ENCODE measurements around the gene AQP5.

The AQP5 gene

DNA sequence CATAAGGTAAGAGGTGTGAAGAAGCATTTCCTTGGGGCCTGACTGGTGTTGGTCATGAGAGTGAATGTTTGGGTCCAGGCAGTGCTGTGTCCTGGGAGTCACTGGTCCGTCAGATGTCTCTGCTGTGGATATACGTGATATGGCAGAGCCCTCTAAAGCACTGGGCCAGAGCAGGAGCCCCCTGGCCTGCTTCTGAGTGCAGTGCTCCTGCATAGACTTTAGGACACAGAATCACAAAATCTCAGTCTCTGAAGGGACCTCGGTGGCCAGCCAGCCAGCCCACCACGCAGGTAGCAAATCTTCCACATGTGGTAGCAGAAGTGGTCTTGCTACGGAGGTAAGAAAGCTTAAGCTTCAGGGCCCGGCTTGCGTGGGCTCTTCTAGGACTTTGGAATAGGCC is 29.6 kb upstream of the AQP5 start:
- in situ Hi-C loops (cut with MboI; ENCODE audit: low sequenced_read_pairs): no loop called here

DNA sequence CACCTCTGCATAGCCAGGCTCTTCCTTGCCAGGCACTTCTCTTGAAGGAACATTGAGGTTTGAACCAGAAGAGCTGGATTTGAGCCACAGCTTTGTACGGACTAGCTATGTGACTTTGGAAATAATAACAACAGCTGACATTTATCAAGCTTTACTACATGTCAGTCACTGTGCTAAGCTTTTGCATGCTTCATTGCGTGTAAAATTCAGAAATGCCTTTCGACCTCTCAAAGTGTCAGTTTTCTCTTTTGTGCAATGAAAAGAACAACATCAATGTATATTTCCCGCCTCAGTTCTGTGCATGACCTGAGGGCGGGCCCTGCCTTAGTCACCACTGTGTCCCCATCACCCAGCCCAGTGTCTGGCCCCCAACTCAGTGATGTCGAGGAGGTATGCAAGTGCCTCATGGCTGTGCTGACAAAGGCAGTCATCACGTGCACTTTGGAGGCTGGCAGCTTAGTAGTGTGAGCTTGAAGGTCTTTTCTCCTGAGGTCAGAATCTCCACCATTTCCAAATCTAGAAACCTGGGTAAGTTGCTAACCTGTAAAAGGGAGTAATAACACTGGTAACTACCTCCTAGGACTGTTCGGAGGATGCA is 29.0 kb upstream of the AQP5 start:
- in situ Hi-C loops (cut with MboI; ENCODE audit: low sequenced_read_pairs): no loop called here

DNA sequence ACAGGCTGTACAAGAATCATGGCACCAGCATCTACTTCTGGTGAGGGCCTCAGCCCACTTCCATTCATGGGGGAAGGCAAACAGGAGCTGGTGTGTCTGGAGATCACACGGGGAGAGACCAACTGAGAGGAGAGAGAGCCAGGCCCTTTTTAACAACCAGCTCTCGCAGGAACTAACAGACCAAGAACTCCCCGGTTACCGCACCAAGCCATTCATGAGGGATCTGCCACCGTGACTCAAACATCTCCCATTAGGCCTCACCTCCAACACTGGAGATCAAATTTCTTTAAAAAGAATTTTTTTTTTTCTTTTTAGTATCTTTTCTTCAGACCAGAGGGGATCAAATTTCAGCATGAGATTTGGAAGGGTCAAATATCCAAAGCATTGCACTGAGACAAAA is 27.9 kb upstream of the AQP5 start:
- in situ Hi-C loops (cut with MboI; ENCODE audit: low sequenced_read_pairs): no loop called here

DNA sequence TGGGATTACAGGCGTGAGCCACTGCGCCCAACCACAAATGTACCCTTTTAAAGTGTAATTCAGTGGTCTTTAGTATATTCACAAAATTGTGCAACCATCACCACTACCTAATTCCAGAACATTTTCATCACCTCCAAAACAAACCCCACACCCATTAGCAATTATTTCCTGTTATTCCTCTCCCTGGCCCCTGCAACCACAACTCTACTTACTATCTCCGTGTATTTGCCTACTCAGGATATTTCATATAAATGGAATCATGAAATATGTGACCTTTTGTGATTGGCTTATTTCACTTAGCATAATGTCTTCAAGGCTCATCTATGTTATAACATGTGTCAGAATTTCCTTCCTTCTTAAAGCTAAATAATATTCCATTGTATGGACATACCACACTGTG is 27.2 kb upstream of the AQP5 start:
- in situ Hi-C loops (cut with MboI; ENCODE audit: low sequenced_read_pairs): no loop called here

DNA sequence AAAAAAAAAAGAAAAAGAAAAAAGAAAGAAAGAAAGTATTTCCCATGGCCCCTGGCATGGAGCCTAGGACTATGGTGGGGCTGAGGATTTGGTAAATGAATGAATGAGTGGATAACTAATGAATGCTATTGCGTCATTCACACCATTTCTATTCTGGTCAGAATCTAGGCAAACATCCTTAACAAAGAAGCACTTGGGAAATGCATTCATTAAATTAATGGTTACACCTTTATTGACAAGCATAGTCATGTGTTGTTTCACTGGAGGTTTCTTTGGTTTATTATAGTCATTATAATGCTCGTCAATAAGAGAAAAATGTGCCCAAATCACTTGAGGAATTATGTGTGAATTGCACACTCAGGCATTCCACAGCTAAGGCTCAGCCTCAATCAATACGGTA is 24.7 kb upstream of the AQP5 start:
- in situ Hi-C loops (cut with MboI; ENCODE audit: low sequenced_read_pairs): no loop called here

DNA sequence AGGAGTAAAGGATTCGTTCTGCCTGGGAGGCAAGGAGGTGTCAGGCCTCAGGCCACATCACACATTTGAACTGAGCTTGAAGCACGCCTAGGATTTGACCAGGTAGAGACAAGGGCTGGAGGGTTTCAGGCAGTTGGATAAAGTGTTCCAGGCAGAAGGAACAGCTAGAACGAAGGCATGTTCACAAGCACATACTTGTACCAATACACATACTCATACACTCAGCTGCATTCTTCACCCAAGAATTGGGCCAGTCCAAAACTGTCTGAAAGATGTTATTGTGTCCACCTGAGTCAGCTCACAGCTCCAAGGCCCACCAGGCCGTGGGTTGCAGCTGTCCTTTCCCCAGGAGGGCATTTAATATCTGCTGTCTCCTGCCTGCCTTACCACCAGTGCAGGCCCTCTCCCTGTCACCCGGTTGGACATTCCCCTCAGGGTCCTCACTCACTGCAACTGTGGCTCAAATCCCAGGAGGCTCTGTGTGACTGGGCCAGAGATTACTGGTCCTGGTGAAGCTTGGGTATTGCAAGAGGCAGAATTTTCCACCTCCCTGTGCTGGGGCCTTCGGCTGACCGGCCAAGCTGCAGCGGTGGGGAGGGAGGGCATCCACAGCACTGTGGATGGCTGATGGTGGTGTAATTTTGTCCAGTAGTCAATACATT is 23.9 kb upstream of the AQP5 start:
- in situ Hi-C loops (cut with MboI; ENCODE audit: low sequenced_read_pairs): no loop called here

DNA sequence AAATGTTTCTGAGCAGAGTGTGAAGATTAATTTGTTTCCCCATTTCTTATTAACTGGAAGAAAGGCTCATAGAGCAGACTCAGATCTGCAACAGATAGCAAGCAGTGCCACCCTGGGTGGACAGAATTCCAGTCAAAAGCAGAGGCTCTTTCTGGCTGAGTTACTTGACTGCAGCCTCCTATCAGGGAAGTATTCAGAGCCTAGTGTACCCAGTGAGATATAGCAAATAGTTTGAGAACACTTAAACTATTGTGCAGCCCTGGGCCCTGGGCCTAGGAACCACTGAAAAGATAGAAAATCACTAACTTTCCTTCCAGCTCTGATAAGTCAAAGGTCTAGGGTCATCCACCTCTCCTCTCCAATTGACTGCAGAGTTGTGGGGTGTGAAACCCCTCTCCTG is 22.4 kb upstream of the AQP5 start:
- in situ Hi-C loops (cut with MboI; ENCODE audit: low sequenced_read_pairs): no loop called here

DNA sequence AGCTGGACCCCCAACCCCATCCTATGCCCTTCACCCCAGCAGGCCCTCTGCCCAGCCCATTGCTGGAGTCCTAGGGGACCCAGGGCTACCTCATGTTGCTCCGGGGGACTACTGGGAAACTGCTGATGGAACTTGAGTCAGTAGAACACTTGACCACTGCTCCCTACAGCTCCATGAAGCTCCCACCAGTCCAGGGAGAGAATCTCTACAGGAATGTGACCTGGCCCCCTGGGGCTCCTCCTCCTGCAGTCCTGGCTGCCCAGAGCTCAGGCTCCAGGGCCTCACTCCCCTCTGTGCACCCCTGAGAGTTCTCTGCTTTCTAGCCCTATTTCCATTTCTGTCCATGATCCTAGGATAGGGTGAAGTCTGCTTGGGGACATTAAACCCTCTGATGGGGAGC is 22.0 kb upstream of the AQP5 start:
- in situ Hi-C loops (cut with MboI; ENCODE audit: low sequenced_read_pairs): no loop called here

DNA sequence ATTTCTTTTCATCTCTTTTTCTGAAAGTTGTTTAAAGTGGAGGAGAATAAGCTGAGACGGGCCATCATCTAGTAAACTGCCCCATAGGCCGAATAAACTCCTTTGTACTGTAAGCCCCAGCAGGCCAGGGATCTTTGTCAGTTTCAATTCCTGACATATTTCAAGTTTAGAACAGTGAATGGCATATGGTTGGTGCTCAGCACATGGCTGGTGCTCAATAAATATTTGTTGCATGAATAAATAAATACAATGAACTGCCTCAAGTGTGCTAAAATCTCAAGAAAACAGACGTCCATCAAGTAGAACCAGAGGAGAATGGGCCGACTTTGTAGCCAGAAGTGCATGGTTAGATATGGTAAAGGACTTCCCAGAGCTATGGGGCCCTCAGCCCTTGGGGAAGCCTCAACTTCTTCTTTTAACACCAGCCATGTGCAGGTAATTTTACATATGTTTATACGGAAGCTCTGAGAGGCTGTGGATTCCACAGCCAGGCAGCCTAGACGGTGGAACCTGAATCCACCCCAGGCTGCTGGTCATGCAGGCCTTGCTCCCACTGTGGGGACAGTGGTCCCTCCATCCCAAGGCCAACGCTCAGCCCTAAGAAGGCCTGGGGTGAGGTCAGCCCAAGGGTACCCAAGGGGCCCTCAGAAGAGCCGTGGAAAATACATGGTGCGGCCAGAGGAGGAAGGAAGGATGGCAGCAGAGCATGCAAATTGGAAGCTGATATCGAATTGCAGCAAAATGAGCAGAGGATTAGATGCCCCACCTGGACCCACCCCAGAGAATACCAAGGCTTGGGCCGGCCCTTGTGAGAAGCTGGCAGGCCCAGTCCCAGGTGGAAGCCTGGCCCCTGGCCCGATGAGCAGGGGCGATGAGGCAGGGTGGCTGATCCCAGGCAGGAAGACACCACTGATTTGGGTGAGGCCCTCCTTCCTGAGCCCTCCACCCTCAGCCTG is 19.8 kb upstream of the AQP5 start:
- in situ Hi-C loops (cut with MboI; ENCODE audit: low sequenced_read_pairs): no loop called here

DNA sequence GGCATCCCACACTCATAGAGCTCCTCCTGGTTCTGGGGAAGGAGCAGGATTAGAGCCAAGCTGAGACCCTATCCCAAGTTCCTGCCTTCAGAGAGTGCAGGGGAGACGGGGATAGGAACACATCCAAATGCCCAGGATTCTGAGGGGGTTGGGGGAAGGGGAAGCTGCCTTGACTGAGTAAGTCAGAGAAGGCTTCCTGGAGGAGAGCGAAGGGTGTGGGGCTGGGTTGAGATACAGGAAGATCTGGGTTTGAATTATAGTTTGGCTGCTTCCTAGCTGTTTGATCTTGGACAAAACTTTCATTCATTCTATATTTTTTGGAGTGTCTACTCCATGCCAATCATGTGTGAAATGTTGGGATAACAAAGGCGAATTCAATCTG is 19.2 kb upstream of the AQP5 start:
- in situ Hi-C loops (cut with MboI; ENCODE audit: low sequenced_read_pairs): no loop called here

DNA sequence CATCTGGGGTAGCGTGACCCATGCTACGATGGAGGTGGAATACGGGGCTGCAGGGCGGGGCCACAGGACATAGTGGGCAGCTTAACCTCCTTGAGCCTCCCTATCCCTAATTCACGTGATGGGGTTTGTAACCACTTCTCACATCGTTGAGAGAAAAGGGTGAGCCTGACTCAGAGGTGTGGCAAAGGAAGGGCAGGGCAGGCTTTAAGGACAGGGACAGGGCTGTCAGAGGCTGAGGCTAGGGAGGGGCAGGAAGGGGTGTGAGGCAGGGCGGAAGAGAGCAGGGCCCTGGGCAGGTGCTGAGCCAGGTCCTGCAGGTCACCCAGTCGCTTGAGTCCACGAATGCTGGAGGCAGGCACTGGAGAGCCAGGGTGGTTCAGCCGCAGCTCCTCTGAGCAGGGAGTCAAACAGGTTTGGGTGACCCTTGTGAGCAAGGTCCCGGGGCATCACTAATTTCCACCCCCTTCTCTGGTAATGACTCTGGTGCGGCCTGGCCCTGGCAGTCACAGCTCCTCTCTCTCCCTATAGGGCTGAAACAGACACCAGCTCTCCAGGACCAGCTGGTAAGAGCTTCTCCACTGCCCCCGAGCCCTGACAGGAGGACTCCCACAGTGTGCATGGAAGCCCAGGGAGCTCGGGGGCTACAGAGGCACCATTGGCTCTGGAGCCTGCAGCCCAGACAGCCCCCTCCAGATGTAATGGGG is 18.6 kb upstream of the AQP5 start:
- in situ Hi-C loops (cut with MboI; ENCODE audit: low sequenced_read_pairs): no loop called here

DNA sequence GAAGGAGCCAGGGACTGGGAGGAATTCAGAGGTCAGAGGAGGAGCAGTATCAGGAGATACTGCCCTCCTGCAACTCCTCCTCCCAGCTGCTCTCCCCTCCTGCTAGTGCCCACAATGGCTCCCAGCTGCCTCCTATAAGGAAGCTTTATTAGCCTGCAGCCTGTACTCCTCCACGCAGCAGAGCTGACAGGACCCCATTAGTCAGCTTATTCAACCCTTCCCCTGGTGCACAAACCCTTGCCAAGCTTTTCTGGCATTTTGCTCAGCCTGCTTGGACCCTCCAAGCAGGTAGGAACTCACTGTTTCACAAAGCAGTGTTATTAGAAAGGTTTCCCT is 18.1 kb upstream of the AQP5 start:
- in situ Hi-C loops (cut with MboI; ENCODE audit: low sequenced_read_pairs): no loop called here

DNA sequence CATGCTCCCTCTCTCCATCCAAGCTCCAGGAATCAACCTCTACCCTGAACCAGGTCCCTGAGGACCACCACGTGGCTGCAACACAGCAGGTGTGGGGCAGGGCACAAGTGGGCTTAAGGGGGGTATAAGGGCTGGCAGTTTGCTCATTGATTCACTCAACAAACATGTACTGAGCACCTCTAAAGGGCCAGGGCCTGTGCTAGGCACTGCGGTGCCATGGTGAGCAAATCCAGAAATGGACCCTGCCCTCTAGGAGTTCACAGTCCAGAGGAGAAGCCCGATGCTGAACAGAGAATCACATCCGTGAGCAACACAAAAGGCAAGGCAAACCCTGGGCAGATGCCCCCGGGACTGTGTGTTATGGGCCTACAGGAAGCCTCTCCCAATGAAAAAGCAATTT is 17.6 kb upstream of the AQP5 start:
- in situ Hi-C loops (cut with MboI; ENCODE audit: low sequenced_read_pairs): no loop called here

DNA sequence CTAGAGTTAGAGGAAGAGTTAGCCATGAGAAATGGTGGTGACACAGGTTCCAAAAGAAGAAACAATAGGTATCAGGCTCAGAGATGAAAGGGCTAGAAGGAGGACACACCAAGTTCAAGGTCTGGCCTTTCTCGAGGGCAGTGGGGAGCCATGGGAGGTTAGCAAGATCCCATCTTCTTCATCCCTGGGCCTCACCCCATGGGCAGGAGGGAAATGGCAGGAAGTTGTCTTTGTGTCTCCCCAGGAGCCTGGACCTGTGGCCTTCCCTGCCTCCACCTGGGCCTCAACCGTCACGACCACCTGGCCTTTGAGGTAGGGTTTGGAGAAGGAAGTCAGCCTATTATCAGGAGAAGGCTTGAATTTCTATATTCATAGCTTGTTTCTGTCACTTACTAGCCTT is 17.0 kb upstream of the AQP5 start:
- in situ Hi-C loops (cut with MboI; ENCODE audit: low sequenced_read_pairs): no loop called here

DNA sequence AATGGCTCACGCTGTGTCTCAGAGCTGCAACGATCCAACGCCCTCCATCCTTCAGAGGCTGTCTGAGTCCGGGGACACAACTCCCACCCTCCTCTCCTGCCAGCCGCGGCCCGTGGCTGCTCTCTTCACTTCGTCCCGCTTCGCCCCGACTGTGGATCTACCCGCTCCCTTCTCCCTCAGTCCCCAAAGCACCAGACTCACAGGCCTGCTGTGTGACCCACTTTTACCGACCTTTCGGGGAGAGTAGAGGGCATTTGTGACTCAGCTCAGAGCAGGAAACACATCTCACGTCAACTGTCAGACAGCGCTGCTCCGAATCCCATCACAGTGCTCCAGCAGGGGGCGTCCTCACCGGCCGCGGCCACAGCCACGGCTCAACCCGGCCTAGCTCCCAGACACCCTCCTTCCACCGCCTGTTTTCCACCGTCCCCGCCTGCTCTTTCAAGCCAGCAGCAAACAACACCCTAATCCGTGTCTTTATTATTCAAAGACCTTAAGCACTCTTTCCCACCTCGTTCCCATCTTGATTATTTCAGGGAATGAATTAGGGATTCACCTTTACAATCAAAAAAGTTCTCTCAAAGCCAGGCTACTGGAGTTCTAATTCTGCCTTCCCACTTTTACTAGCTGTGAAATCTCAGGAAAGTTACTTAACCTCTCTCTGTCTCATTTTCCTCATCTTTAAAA is 16.1 kb upstream of the AQP5 start:
- in situ Hi-C loops (cut with MboI; ENCODE audit: low sequenced_read_pairs): no loop called here

DNA sequence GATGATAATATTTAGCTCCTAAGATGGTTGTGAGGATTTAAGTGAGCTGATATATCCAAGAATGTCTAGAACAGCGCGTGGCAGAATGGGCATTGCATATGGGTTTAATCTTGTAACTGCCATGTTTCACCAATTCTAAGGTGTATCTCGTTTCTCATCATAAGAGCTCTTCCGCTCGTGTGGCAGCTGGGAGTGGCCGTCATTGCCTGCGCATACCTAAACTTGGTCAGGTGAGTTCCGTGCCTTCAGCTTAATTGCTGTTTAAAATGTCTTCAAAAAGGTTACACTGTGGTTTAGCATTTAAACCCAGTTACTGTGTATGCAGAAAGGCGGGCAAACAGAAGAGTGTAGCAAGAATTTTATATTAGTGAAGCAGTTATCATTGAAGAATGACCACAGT is 15.6 kb upstream of the AQP5 start:
- in situ Hi-C loops (cut with MboI; ENCODE audit: low sequenced_read_pairs): no loop called here

DNA sequence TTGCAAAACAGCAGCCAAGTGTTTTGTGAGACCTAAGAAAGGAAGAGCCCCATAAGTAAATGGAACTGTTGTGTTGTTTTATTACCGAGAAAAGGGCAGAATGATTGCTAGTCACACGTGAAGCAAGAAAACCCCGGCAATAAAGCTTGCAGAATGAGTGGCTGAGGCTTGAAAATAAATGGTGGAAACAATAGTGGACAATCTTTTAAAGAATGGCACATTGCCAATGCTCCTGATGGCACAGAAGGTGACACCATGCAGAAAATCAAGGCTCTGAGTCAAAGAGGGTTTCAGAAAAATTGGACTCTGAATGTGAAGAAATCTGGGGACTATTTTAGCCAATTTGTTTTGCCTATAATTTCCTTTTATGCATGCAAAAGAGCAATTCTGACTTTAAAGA is 15.2 kb upstream of the AQP5 start:
- in situ Hi-C loops (cut with MboI; ENCODE audit: low sequenced_read_pairs): no loop called here

DNA sequence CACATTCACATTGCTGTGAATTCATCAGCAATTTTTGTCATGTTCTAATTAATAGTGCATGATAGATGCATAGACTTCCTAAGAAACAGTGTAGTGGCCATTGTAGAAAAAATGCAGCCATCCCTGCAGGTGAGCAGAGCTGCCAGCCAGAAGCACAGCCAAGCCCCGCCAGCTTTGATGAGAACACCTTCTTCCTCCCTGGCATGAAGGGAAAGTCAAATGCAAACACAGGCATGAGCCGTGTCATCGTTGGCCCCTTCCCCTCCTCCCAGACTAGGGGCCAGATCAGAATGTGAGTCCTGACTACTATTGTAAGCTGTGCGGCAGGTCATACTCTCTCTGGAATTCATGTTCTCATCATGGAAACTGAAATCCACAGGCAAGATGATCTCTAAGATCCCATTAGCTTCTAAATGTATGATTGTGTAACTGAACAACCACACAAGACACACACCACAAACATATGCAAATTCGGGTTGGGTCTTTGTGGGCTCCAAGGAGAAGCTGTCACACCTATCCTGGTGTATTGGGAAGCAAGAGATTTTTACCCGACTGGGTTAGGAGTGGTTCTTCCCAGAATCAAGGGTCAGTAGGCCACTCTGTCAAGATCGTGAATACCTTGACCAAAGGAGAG is 14.0 kb upstream of the AQP5 start:
- in situ Hi-C loops (cut with MboI; ENCODE audit: low sequenced_read_pairs): no loop called here

DNA sequence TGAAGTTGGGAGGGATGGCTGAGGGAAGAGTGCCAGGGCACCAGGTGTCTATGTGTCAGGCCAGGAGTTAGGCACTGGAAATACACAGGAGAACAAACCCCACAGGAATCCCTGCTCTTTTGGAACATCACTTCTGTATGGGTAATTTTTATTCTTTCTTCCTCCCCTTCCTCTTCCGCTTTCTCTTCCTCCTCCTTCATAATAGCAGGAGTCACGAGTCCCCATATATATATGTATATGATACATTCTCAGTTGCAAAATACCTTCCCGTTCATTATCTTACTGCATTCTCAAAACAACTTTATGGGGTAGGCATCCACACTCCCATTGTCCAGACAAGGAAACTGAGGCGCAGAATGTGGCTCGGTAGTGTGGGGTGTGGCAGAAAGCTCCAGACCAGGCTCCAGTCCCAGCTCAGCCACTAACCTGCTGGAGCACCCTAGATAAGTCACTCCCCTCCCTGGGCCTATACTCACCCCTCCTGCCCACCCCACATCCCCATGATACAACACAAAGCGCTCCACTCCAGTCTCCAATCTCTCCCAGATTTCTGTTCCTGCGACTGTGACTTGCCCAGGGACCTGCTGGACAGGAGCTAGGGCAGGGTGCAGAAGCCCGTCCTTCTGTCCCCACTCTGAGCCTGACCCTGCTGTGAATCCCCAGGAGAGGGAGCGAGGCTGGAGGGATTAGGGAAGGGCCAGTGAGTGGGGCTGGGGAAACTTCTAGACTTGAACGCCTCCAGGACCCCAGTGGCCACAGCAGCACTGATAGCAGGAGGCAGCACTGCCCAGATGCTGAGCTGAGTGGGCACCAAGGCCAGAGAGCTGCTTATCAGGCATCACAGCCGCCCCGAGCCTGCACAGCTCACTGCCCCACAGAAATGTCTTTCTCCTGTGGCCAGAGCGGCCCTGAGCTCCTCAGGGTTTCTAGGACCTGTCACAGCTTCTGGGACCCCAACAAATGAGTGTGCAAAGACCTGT is 12.5 kb upstream of the AQP5 start:
- in situ Hi-C loops (cut with MboI; ENCODE audit: low sequenced_read_pairs): no loop called here

Data from HL-60/S4 (cell line).